ENCODE measurements around the gene FIGLA. TPM values are rescaled to one million over a fixed set of nuclear protein-coding genes. Genes with fewer than 3 reads are reported as not detected.
A peak's percentile ranks its signal among the peaks of the same experiment; 100 is the strongest.

Gene FIGLA
- total RNA-seq, 1 experiment from 2014 or later: not detected

GRCh38 chr2:70735071-70735470, 55.4 kb downstream of the FIGLA start:
- Histone ChIP-seq H3K27me3 (ENCODE audit: insufficient read depth, low read length) (no peaks in the 10 kb centered on the region), H3K23ac (ENCODE audit: insufficient read length, low read depth, low read length) (no peak overlapping the region), H2AFZ (ENCODE audit: low read length) (no peak overlapping the region), H3K4me2 (ENCODE audit: insufficient read depth, insufficient read length, low read length) (peak overlapping the region; percentile 42), H2BK20ac (ENCODE audit: low read depth, low read length, poor library complexity, severe bottlenecking) (no peak overlapping the region), H2AK5ac (ENCODE audit: insufficient read length, low read length) (no peak overlapping the region), H3K79me1 (ENCODE audit: insufficient read depth, low read depth, low read length, poor library complexity, severe bottlenecking) (peaks cover 11% of the 10 kb centered on the region), H3K56ac (ENCODE audit: insufficient read length, low read depth, low read length) (no peak overlapping the region), H4K91ac (ENCODE audit: insufficient read length, low read depth, low read length) (no peak overlapping the region), H3K4me1 (ENCODE audit: insufficient read depth, low read length) (peaks cover 38% of the 10 kb centered on the region), H3K79me2 (ENCODE audit: insufficient read depth, low read length) (peaks cover 52% of the 10 kb centered on the region; the same call in 1 of the 2 replicates), H2BK12ac (ENCODE audit: insufficient read length, low read depth, low read length) (no peak overlapping the region), H3T11ph (ENCODE audit: low read length) (no peak overlapping the region), H4K8ac (replicated peaks; ENCODE audit: insufficient read length, low read depth, low read length) (no peak overlapping the region), H3K27ac (ENCODE audit: insufficient read length, low read depth, low read length) (peak overlapping the region; percentile 55), H3K18ac (ENCODE audit: insufficient read length, low read depth, low read length) (no peak overlapping the region), H3K14ac (ENCODE audit: insufficient read depth, low read length) (no peak overlapping the region; the same call in 1 of the 2 replicates), H3K4ac (ENCODE audit: low read depth, low read length) (no peak overlapping the region), H2BK15ac (ENCODE audit: low read depth, low read length) (no peak overlapping the region), H4K20me1 (ENCODE audit: control insufficient read depth, insufficient read depth, insufficient read length) (no peaks in the 10 kb centered on the region), H4K5ac (ENCODE audit: insufficient read length, low read depth, low read length) (no peak overlapping the region), H2BK5ac (ENCODE audit: insufficient read length, low read length) (no peak overlapping the region), H2BK120ac (ENCODE audit: low read depth, low read length, poor library complexity, severe bottlenecking) (no peak overlapping the region), H3K9me3 (ENCODE audit: control insufficient read depth, low read depth, low read length) (no peaks in the 10 kb centered on the region), H3K9ac (ENCODE audit: extremely low read depth, insufficient read length, low read length) (no peak overlapping the region), H3K23me2 (ENCODE audit: insufficient read length, low read depth, low read length, poor library complexity, severe bottlenecking) (peaks cover 3% of the 10 kb centered on the region)
- no peak for DNase-seq
- H3K9me3 Mint-ChIP-seq: no peaks in the 10 kb centered on the region; a peak in 1 of 5 replicates
- H3K4me3 Mint-ChIP-seq: peak overlapping the region; percentile 27 to 75
- no CpG with 5 or more reads among the region's 2 CpGs for WGBS (ENCODE audit: extremely low coverage, insufficient read length, low lambda C conversion rate)
- H3K27ac Mint-ChIP-seq: peak overlapping the region; percentile 83 to 85 (median 84); a peak in 6 of 7 replicates
- H3K4me1 Mint-ChIP-seq: peaks cover 77 to 79% of the 10 kb centered on the region in 2 experiments
- TF ChIP-seq CTCF (conservative IDR thresholded peaks at IDR 0.05): no peak
- peaks cover 2 to 4% (median 2%) of the 10 kb centered on the region in 3 experiments; a peak in 6 of 7 replicates for H3K36me3 Mint-ChIP-seq (ENCODE audit: insufficient read depth in 1 of 3, low read depth in 3 of 3)
- no peaks in the 10 kb centered on the region; the same call in 1 of the 2 replicates for H3K27me3 Mint-ChIP-seq (ENCODE audit: low read depth)

Data from H9 (cell line).